DMS53 treated with DMSO at 0.1 percent for 48 hours (cell line): ENCODE measurements around the gene UGT2B7.
A peak's percentile ranks its signal among the peaks of the same experiment; 100 is the strongest.

Source experiments
- DNase-seq: peaks from one replicate; lab custom pipeline; 2025; ENCODE audit not compliant: unreplicated experiment; lab: John Stamatoyannopoulos, UW

Gene UGT2B7

DNA sequence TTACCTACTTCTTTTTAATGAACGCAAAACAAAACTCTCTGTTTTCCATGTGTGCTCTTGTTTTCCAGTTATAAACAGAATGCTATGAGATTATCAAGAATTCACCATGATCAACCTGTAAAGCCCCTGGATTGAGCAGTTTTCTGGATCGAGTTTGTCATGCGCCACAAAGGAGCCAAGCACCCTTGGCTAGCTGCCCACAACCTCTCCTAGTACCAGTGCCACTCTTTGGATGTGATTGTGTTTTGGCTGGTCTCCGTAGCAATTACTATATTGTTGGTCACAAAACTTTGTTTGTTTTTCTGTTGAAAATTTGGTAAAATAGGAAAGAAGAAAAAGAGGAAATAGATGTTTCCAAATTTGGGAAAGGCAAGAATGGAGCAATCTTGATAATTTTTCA lies 51.1 kb downstream of the UGT2B7 start:
- no peak for DNase-seq

DNA sequence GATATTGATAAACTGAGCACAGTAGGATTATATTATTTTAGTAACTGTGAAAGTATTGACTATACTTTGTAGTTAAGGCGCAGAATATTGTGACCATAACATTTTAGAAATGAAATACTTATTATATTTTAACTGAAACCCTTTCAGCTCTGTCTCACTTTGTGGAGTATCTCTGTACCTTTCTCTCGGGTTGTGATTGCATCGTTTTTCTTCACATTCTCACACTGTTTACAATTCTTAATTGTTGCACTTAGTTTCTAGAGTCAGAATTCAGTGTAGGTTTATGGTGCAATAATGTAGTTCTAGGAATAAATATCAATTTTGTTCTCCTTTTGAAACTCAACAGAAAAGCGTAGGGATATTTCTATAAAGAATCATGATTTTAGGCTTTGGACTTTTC lies 57.7 kb downstream of the UGT2B7 start:
- no peak for DNase-seq

DNA sequence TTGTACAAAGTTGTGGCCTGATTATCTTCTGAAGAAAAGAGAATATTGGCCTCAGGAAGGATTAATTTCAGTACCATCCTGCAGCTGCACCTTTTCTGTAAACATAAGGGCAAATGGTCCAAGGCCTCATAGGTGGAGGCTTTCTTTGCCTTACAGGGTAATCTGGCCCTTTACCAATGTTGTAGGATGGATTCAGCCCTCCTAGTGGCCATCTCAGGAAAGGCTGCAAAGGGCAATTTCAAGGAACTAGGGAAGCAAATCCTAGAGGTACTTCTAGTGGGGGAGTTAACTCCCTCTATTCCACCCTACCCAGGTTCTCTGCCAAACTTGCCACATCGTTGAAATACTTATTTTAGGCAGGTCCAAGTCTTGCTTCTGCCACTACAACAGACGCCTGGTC lies 60.6 kb downstream of the UGT2B7 start:
- DNase-seq, result peak; percentile 5
